ENCODE data around the gene GPS1. TPM values are rescaled to one million over a fixed set of nuclear protein-coding genes. Genes with fewer than 3 reads are reported as not detected.

GPS1 gene
- polyA plus RNA-seq, 1 of the 3 experiments (the other 2 are of a cell fraction), result 264 TPM

DNA sequence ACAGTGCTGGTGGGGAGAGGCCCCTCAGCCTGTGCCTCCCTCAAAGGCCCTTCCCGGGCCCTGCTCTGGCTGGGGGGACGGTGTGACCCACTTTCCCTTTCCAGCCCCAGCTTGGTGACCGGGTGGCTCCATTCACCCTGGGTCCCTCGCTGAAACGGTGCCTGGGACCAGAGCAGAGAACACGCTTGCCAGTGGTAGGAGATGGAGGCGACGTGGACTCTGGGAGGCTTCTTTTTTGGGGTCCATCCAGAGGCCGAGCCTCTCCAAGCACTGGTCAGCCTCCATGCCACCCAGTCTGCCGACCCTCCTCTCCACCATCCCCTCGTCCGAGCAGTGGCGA, 36.8 kb upstream of the GPS1 start:
- no peak for DNase-seq
- Histone ChIP-seq H3K9me3 (no peaks in the 10 kb centered on the region), H3K36me3 (replicated peaks in 1 of 2; ENCODE audit: control insufficient read depth in 1 of 2, insufficient read depth in 2 of 2, low read length in 1 of 2) (peaks cover 7 to 23% of the 10 kb centered on the region in 2 experiments), H4K20me1 (ENCODE audit: insufficient read depth) (no peaks in the 10 kb centered on the region), H3K79me2 (ENCODE audit: insufficient read depth) (peaks cover 6% of the 10 kb centered on the region; the same call in 1 of the 2 replicates), H3K4me1 (ENCODE audit: control insufficient read depth in 1 of 2, insufficient read depth in 2 of 2, low read depth in 1 of 2, low read length in 1 of 2) (peaks cover 0 to 21% of the 10 kb centered on the region in 2 experiments; a peak in 1 of 4 replicates), H3K27me3 (ENCODE audit: insufficient read depth) (no peaks in the 10 kb centered on the region), H3K9ac (no peak overlapping the region), H3F3A (replicated peaks; ENCODE audit: insufficient read depth) (peaks cover 12% of the 10 kb centered on the region), H3K27ac (ENCODE audit: low read depth in 2 of 2, low read length in 1 of 2) (no peak overlapping the region), H3K9me2 (no peaks in the 10 kb centered on the region), H3K4me3 (ENCODE audit: low read depth in 2 of 2, low read length in 1 of 2) (no peak overlapping the region), H3K4me2 (no peak overlapping the region), H2AFZ (ENCODE audit: low read depth) (no peak overlapping the region)
- ChIA-PET POLR2A (no interaction called here), CTCF (interaction anchor here (1.1 to 35.7 kb wide), 4 partner anchors 16 to 145 kb away, joined by 3 to 1216 read pairs (median 12); partner anchors contain the start of genes NOTUM and RAC3)
- 83% methylated on average over 13 of the region's 13 CpGs for WGBS (ENCODE audit: low lambda C conversion rate)
- no peak for TF ChIP-seq SIN3A (IDR thresholded peaks at IDR 0.05; ENCODE audit: borderline replicate concordance, low read depth, low read length)
- no peak for TF ChIP-seq NFIC (IDR thresholded peaks at IDR 0.05; ENCODE audit: borderline replicate concordance)
- no peak for TF ChIP-seq FOXJ3 (CRISPR knock-in tag; IDR thresholded peaks at IDR 0.05)
- TF ChIP-seq, protein P1, sequence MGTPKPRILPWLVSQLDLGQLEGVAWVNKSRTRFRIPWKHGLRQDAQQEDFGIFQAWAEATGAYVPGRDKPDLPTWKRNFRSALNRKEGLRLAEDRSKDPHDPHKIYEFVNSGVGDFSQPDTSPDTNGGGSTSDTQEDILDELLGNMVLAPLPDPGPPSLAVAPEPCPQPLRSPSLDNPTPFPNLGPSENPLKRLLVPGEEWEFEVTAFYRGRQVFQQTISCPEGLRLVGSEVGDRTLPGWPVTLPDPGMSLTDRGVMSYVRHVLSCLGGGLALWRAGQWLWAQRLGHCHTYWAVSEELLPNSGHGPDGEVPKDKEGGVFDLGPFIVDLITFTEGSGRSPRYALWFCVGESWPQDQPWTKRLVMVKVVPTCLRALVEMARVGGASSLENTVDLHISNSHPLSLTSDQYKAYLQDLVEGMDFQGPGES (IDR thresholded peaks at IDR 0.05; ENCODE audit: low read depth, low read length), result no peak
- TF ChIP-seq TCF12 (IDR thresholded peaks at IDR 0.05), result no peak

DNA sequence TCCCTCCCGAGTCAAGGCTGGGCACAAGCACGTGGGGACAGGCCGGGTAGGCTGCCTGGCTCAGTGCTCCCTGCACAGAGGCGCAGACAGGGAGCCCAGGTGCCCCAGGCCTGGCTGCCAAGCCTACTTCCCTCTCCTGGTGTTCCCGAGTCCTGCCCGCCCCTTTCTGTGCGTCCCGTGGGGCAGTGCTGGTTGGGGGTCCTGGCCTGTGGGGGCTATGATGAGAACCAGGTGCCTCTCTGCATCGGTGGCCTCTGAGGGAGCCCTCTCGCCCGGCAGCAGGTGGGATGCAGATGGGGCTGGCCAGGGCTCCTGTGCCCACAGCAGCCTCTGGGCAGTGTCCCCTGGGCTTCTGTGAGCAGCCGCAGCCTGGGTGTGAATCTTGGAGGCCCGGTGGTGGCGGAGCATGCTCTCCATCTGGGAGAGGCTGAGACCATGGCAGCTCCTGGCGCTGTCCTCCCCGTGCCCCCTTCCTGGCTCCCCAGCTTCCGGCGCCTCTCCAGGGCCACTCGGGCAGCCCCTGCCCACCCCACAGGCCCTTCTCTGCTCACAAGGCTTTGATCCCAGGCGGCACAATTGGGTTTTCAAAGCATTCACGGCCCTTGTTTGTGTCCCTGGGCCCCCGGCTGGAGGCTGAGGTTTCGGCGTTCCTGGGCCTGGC, 36.3 kb upstream of the GPS1 start:
- 92% methylated on average over 19 of the region's 24 CpGs for WGBS (ENCODE audit: low lambda C conversion rate)
- ChIA-PET POLR2A (interaction anchor here (0.9 kb wide), 1 partner anchor 19 kb away, joined by 3 read pairs; no protein-coding TSS in a partner anchor), CTCF (interaction anchor here (0.8 to 35.7 kb wide), 8 partner anchors 16 to 146 kb away, joined by 3 to 1216 read pairs (median 4); partner anchors contain the start of genes DCXR, FASN, NOTUM and RAC3)
- no peak overlapping the region for H3K27ac ChIP-seq (ENCODE audit: low read depth in 2 of 2, low read length in 1 of 2)
- no peak overlapping the region for H2AFZ ChIP-seq (ENCODE audit: low read depth)
- no peaks in the 10 kb centered on the region for H3K9me3 ChIP-seq
- H3K79me2 ChIP-seq (ENCODE audit: insufficient read depth), result peaks cover 8% of the 10 kb centered on the region; the same call in 1 of the 2 replicates
- H3K9ac ChIP-seq, result no peak overlapping the region
- no peaks in the 10 kb centered on the region for H3K9me2 ChIP-seq
- no peak overlapping the region for H3K4me3 ChIP-seq (ENCODE audit: low read depth in 2 of 2, low read length in 1 of 2)
- peak; percentile 52 for DNase-seq
- peaks cover 16% of the 10 kb centered on the region for H3F3A ChIP-seq (replicated peaks; ENCODE audit: insufficient read depth)
- TF ChIP-seq FOXM1 (IDR thresholded peaks at IDR 0.05; ENCODE audit: low read depth) (no peak), TAF1 (IDR thresholded peaks at IDR 0.05; ENCODE audit: borderline replicate concordance, low read depth, low read length) (no peak), SMC3 (IDR thresholded peaks at IDR 0.05; ENCODE audit: low read depth, low read length) (no peak), RAD21 (IDR thresholded peaks at IDR 0.05; ENCODE audit: low read length) (no peak), RCOR1 (IDR thresholded peaks at IDR 0.05; ENCODE audit: low read length) (no peak), NFIC (IDR thresholded peaks at IDR 0.05; ENCODE audit: borderline replicate concordance) (no peak), MXI1 (IDR thresholded peaks at IDR 0.05; ENCODE audit: low read depth, low read length) (no peak), NRF1 (IDR thresholded peaks at IDR 0.05; ENCODE audit: low read depth, low read length) (no peak), TCF12 (IDR thresholded peaks at IDR 0.05) (no peak), GATA2 (CRISPR knock-in tag; IDR thresholded peaks at IDR 0.05) (no peak), FOXJ3 (CRISPR knock-in tag; IDR thresholded peaks at IDR 0.05) (no peak)
- TF ChIP-seq, protein P2, sequence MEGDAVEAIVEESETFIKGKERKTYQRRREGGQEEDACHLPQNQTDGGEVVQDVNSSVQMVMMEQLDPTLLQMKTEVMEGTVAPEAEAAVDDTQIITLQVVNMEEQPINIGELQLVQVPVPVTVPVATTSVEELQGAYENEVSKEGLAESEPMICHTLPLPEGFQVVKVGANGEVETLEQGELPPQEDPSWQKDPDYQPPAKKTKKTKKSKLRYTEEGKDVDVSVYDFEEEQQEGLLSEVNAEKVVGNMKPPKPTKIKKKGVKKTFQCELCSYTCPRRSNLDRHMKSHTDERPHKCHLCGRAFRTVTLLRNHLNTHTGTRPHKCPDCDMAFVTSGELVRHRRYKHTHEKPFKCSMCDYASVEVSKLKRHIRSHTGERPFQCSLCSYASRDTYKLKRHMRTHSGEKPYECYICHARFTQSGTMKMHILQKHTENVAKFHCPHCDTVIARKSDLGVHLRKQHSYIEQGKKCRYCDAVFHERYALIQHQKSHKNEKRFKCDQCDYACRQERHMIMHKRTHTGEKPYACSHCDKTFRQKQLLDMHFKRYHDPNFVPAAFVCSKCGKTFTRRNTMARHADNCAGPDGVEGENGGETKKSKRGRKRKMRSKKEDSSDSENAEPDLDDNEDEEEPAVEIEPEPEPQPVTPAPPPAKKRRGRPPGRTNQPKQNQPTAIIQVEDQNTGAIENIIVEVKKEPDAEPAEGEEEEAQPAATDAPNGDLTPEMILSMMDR (IDR thresholded peaks at IDR 0.05), result no peak
- TF ChIP-seq, protein P3, sequence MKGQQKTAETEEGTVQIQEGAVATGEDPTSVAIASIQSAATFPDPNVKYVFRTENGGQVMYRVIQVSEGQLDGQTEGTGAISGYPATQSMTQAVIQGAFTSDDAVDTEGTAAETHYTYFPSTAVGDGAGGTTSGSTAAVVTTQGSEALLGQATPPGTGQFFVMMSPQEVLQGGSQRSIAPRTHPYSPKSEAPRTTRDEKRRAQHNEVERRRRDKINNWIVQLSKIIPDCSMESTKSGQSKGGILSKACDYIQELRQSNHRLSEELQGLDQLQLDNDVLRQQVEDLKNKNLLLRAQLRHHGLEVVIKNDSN (IDR thresholded peaks at IDR 0.05; ENCODE audit: borderline replicate concordance, low read depth), result no peak
- TF ChIP-seq, protein P4, sequence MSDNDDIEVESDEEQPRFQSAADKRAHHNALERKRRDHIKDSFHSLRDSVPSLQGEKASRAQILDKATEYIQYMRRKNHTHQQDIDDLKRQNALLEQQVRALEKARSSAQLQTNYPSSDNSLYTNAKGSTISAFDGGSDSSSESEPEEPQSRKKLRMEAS (IDR thresholded peaks at IDR 0.05; ENCODE audit: low read depth), result no peak
- TF ChIP-seq, protein P1 (IDR thresholded peaks at IDR 0.05; ENCODE audit: low read depth, low read length), result no peak
- H3K4me2 ChIP-seq, result no peak overlapping the region
- H3K4me1 ChIP-seq (ENCODE audit: control insufficient read depth in 1 of 2, insufficient read depth in 2 of 2, low read depth in 1 of 2, low read length in 1 of 2), result peaks cover 0 to 25% of the 10 kb centered on the region in 2 experiments; a peak in 1 of 4 replicates
- H3K36me3 ChIP-seq (replicated peaks in 1 of 2; ENCODE audit: control insufficient read depth in 1 of 2, insufficient read depth in 2 of 2, low read length in 1 of 2), result peaks cover 7 to 23% of the 10 kb centered on the region in 2 experiments
- H4K20me1 ChIP-seq (ENCODE audit: insufficient read depth), result peaks cover 5% of the 10 kb centered on the region
- no peaks in the 10 kb centered on the region for H3K27me3 ChIP-seq (ENCODE audit: insufficient read depth)

Data from SK-N-SH (cell line).